GM06990 (cell line): ENCODE measurements around the gene SERINC3.
"Not testable (repeated sequence)": the region's sequence is repeated elsewhere in the genome, so short reads cannot be mapped to it uniquely, and the experiment has no call there.

Experiments
- DNase-seq: peaks from one replicate; pipeline ENCODE4 v3.0.0-alpha.2; 2011; ENCODE audit not compliant: insufficient read length; ENCODE audit errors: extremely low read depth
- H3K27me3 ChIP-seq: replicated peaks from 2 replicates; pipeline ENCODE4 v1.6.0; 2011; ENCODE audit warnings: low read length; ENCODE audit not compliant: control insufficient read depth, insufficient read depth
- H3K36me3 ChIP-seq: 2 replicates; pipeline ENCODE4 v1.5.1; 2011; ENCODE audit warnings: low read length; ENCODE audit not compliant: control insufficient read depth, insufficient read depth
- H3K4me3 ChIP-seq: replicated peaks from 2 replicates; pipeline ENCODE4 v1.5.1; 2011; ENCODE audit warnings: low read depth, mild to moderate bottlenecking, control low read depth, low read length
- CTCF ChIP-seq: IDR thresholded peaks from 2 replicates; pipeline ENCODE4 v1.5.1; 2011; ENCODE audit warnings: low read length, control low read depth, mild to moderate bottlenecking, inconsistent platforms; ENCODE audit not compliant: insufficient read depth, poor library complexity, severe bottlenecking

The SERINC3 gene

GRCh38 chr20:44561876-44562275, 40.0 kb upstream of the SERINC3 start:
- Histone ChIP-seq H3K36me3 (no peaks in the 10 kb centered on the region), H3K4me3 (no peak overlapping the region), H3K27me3 (no peaks in the 10 kb centered on the region)
- TF ChIP-seq CTCF: no peak
- DNase-seq: no peak

GRCh38 chr20:44560818-44561217, 38.9 kb upstream of the SERINC3 start:
- DNase-seq, H3K4me3 ChIP-seq, H3K36me3 ChIP-seq, H3K27me3 ChIP-seq: not testable (repeated sequence)

- no peaks in the 10 kb centered on the region for H3K36me3 ChIP-seq
- H3K4me3 ChIP-seq: no peak overlapping the region
- H3K27me3 ChIP-seq: no peaks in the 10 kb centered on the region
- TF ChIP-seq CTCF: no peak
- no peak for DNase-seq
Measured at GRCh38 chr20:44560229-44560628, 38.4 kb upstream of the SERINC3 start.

GRCh38 chr20:44559302-44559701, 37.4 kb upstream of the SERINC3 start:
- no peaks in the 10 kb centered on the region for H3K27me3 ChIP-seq
- no peak overlapping the region for H3K4me3 ChIP-seq
- DNase-seq: no peak
- no peaks in the 10 kb centered on the region for H3K36me3 ChIP-seq
- TF ChIP-seq CTCF: no peak

GRCh38 chr20:44552950-44553908, 31.4 kb upstream of the SERINC3 start:
- no peak for DNase-seq
- TF ChIP-seq CTCF: no peak
- Histone ChIP-seq H3K27me3 (no peaks in the 10 kb centered on the region), H3K36me3 (no peaks in the 10 kb centered on the region), H3K4me3 (no peak overlapping the region)

GRCh38 chr20:44552568-44552949, 30.7 kb upstream of the SERINC3 start:
- Histone ChIP-seq H3K36me3 (no peaks in the 10 kb centered on the region), H3K4me3 (no peak overlapping the region), H3K27me3 (no peaks in the 10 kb centered on the region)
- TF ChIP-seq CTCF: no peak
- DNase-seq: no peak
